IPS-NIHi7 (cell line): ENCODE data around the gene WDFY3.
"Not testable (repeated sequence)": the region's sequence is repeated elsewhere in the genome, so short reads cannot be mapped to it uniquely, and the experiment has no call there.

Experiments
- DNase-seq: peaks from one replicate; pipeline ENCODE4 v3.0.0; 2012; ENCODE audit warnings: mixed read lengths; ENCODE audit errors: extremely low spot score

Gene WDFY3

GRCh38 chr4:84719115-84719514 lies 247.4 kb downstream of the WDFY3 start:
- no peak for DNase-seq

GRCh38 chr4:84718699-84719098 lies 247.8 kb downstream of the WDFY3 start:
- no peak for DNase-seq

- no peak for DNase-seq
Measured at GRCh38 chr4:84710548-84710947, 255.9 kb downstream of the WDFY3 start.

GRCh38 chr4:84708406-84709135 lies 257.9 kb downstream of the WDFY3 start:
- DNase-seq, result no peak

- no peak for DNase-seq
Measured at GRCh38 chr4:84706286-84706685, 260.2 kb downstream of the WDFY3 start.

GRCh38 chr4:84699001-84699671 lies 267.4 kb downstream of the WDFY3 start:
- no peak for DNase-seq

- no peak for DNase-seq
Measured at GRCh38 chr4:84697615-84698201, 268.8 kb downstream of the WDFY3 start.

- DNase-seq, result no peak
Measured at GRCh38 chr4:84697159-84697558, 269.3 kb downstream of the WDFY3 start.

- no peak for DNase-seq
Measured at GRCh38 chr4:84691800-84692199, 274.7 kb downstream of the WDFY3 start.

GRCh38 chr4:84691170-84691691 lies 275.3 kb downstream of the WDFY3 start:
- DNase-seq, result no peak

GRCh38 chr4:84690481-84690880 lies 276.0 kb downstream of the WDFY3 start:
- DNase-seq, result no peak

GRCh38 chr4:84689197-84689596 lies 277.3 kb downstream of the WDFY3 start:
- DNase-seq, result no peak

- DNase-seq, result no peak
Measured at GRCh38 chr4:84688605-84689004, 277.9 kb downstream of the WDFY3 start.

- no peak for DNase-seq
Measured at GRCh38 chr4:84685105-84685504, 281.4 kb downstream of the WDFY3 start.

- DNase-seq, result no peak
Measured at GRCh38 chr4:84684361-84684760, 282.1 kb downstream of the WDFY3 start.

- DNase-seq, result no peak
Measured at GRCh38 chr4:84683064-84683850, 283.2 kb downstream of the WDFY3 start.

- not testable (repeated sequence) for DNase-seq
Measured at GRCh38 chr4:84682661-84683060, 283.8 kb downstream of the WDFY3 start.

- peak; percentile 19 for DNase-seq
Measured at GRCh38 chr4:84681486-84682274, 284.8 kb downstream of the WDFY3 start.

GRCh38 chr4:84680956-84681355 lies 285.5 kb downstream of the WDFY3 start:
- no peak for DNase-seq

- no peak for DNase-seq
Measured at GRCh38 chr4:84678976-84679744, 287.3 kb downstream of the WDFY3 start.
